ENCODE data around the gene SHANK2. TPM values are rescaled to one million over a fixed set of nuclear protein-coding genes. Genes with fewer than 3 reads are reported as not detected.

Gene SHANK2
- total and polyA plus RNA-seq, 2 of the 4 experiments (the other 2 are of a cell fraction) = 1.6 to 2.2 TPM

- no peak overlapping the region for H3K56ac ChIP-seq (ENCODE audit: extremely low read depth, insufficient read depth, low read length)
- H3K4ac ChIP-seq (ENCODE audit: low read depth, low read length) = no peak overlapping the region
- H2BK120ac ChIP-seq (ENCODE audit: low read depth, low read length) = no peak overlapping the region
- ATAC-seq (ENCODE audit: low read depth) (no peak), DNase-seq (no peak)
- no peak overlapping the region for H3K9ac ChIP-seq (ENCODE audit: low read depth, low read length)
- no peak overlapping the region for H3K18ac ChIP-seq (ENCODE audit: low read depth, low read length)
- WGBS, 2 experiments (ENCODE audit: extremely low coverage in 2 of 2, insufficient read length in 1 of 2) = 63% methylated on average over 4 of the region's 10 CpGs; no CpG with 5 or more reads in 1 of the 2 experiments
- peaks cover 3% of the 10 kb centered on the region; the same call in 1 of the 2 replicates for H3K36me3 ChIP-seq (ENCODE audit: control insufficient read depth, insufficient read depth, low read length)
- H4K8ac ChIP-seq (ENCODE audit: low read depth in 2 of 2, low read length in 2 of 2) = no peak overlapping the region
- intact Hi-C loops (cut with micrococcal nuclease) (loop anchor here (5.0 kb wide), 1 partner anchor 33 kb away; no protein-coding TSS in a partner anchor), dilution Hi-C loops (cut with HindIII; ENCODE audit: low sequenced_read_pairs, unreplicated experiment) (no loop called here), in situ Hi-C loops (cut with MboI; ENCODE audit: low sequenced_read_pairs) (no loop called here)
- no peaks in the 10 kb centered on the region for H3K9me3 ChIP-seq (ENCODE audit: control insufficient read depth, insufficient read depth, low read length)
- H2AFZ ChIP-seq (replicated peaks; ENCODE audit: low read length, poor library complexity) = no peak overlapping the region
- H3K79me1 ChIP-seq (ENCODE audit: low read depth in 1 of 2, low read length in 2 of 2) = no peaks in the 10 kb centered on the region; a peak in 1 of 4 replicates
- no peak for TF ChIP-seq USF2 (IDR thresholded peaks at IDR 0.05; ENCODE audit: low read depth, low read length)
- TF ChIP-seq CHD1 (IDR thresholded peaks at IDR 0.05; ENCODE audit: low read depth, low read length) = no peak
- no peak for TF ChIP-seq RCOR1 (IDR thresholded peaks at IDR 0.05; ENCODE audit: insufficient replicate concordance, low read length)
- no peak for TF ChIP-seq CEBPB (IDR thresholded peaks at IDR 0.05; ENCODE audit: low read depth, low read length)
- TF ChIP-seq MAFK (IDR thresholded peaks at IDR 0.05; ENCODE audit: low read depth, low read length) = no peak
- TF ChIP-seq, protein P1, sequence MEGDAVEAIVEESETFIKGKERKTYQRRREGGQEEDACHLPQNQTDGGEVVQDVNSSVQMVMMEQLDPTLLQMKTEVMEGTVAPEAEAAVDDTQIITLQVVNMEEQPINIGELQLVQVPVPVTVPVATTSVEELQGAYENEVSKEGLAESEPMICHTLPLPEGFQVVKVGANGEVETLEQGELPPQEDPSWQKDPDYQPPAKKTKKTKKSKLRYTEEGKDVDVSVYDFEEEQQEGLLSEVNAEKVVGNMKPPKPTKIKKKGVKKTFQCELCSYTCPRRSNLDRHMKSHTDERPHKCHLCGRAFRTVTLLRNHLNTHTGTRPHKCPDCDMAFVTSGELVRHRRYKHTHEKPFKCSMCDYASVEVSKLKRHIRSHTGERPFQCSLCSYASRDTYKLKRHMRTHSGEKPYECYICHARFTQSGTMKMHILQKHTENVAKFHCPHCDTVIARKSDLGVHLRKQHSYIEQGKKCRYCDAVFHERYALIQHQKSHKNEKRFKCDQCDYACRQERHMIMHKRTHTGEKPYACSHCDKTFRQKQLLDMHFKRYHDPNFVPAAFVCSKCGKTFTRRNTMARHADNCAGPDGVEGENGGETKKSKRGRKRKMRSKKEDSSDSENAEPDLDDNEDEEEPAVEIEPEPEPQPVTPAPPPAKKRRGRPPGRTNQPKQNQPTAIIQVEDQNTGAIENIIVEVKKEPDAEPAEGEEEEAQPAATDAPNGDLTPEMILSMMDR (conservative IDR thresholded peaks at IDR 0.05; ENCODE audit: low read depth, low read length) = no peak
- no peak for TF ChIP-seq NFE2L2 (IDR thresholded peaks at IDR 0.05; ENCODE audit: low read depth, low read length)
- no peak for TF ChIP-seq MXI1 (IDR thresholded peaks at IDR 0.05; ENCODE audit: borderline replicate concordance, low read depth, low read length)
- TF ChIP-seq FOS (IDR thresholded peaks at IDR 0.05; ENCODE audit: low read depth, low read length) = no peak
- no peak for TF ChIP-seq ELK1 (IDR thresholded peaks at IDR 0.05; ENCODE audit: borderline replicate concordance, low read depth, low read length)
- TF ChIP-seq SMC3 (IDR thresholded peaks at IDR 0.05; ENCODE audit: low read depth, low read length) = no peak
- no peak overlapping the region for H4K5ac ChIP-seq (ENCODE audit: low read depth, low read length)
- H3K4me2 ChIP-seq (ENCODE audit: low read depth, low read length) = no peak overlapping the region
- no peak overlapping the region for H3K4me3 ChIP-seq (ENCODE audit: insufficient read depth, low read depth, low read length)
- H3K4me1 ChIP-seq (ENCODE audit: control insufficient read depth, insufficient read depth, low read length) = peaks cover 10% of the 10 kb centered on the region
- no peaks in the 10 kb centered on the region for H3K27me3 ChIP-seq (ENCODE audit: control insufficient read depth, insufficient read depth, low read length)
- no peak overlapping the region for H2BK5ac ChIP-seq (ENCODE audit: low read depth, low read length, poor library complexity, severe bottlenecking)
- no peak overlapping the region for H2BK20ac ChIP-seq (ENCODE audit: low read depth, low read length)
- peaks cover under 1% of the 10 kb centered on the region; the same call in 1 of the 2 replicates for H4K20me1 ChIP-seq (ENCODE audit: insufficient read depth, low read length)
- no peak overlapping the region for H4K91ac ChIP-seq (ENCODE audit: insufficient read depth, low read depth, low read length)
- BruUV-seq (replicated peaks) = no TSS peak
- no peak overlapping the region for H2BK15ac ChIP-seq (ENCODE audit: low read depth, low read length)
- H3K9me1 ChIP-seq (ENCODE audit: insufficient read depth, low read length) = no peaks in the 10 kb centered on the region
- no peak overlapping the region for H3K14ac ChIP-seq (replicated peaks; ENCODE audit: low read depth, low read length)
- H3K27ac ChIP-seq (ENCODE audit: insufficient read depth, low read length) = no peak overlapping the region
- H2AK5ac ChIP-seq (ENCODE audit: low read depth, low read length) = no peak overlapping the region
- CTCF ChIA-PET = no interaction called here
- POLR2A ChIA-PET (ENCODE audit: unreplicated experiment) = no interaction called here
- no peak overlapping the region for H2AK9ac ChIP-seq (replicated peaks; ENCODE audit: low read depth, low read length, poor library complexity)
- H3K23ac ChIP-seq (ENCODE audit: low read depth, low read length) = no peak overlapping the region
Measured at GRCh38 chr11:71209656-71210055, 42.7 kb downstream of the SHANK2 start.
